ACHN (cell line): ENCODE measurements around the gene PLOD1.
"Not testable (repeated sequence)": the region's sequence is repeated elsewhere in the genome, so short reads cannot be mapped to it uniquely, and the experiment has no call there.

Source experiments
- DNase-seq: peaks from one replicate; pipeline ENCODE4 v3.0.0-alpha.2; 2015
- in situ Hi-C: cut with HindIII; loops from 2 replicates; pipeline ENCODE4 v1.10.0; 2017; ENCODE audit warnings: low sequenced_read_pairs, low pct_ligation_motif_present, low pct_unique_long_range_greater_than_20kb

Gene PLOD1

GRCh38 chr1:11934302-11935056 is at the start of gene PLOD1:
Gene PLOD1, plus strand, starts transcription at chr1:11934717. Its CDS starts 63 bp downstream, at chr1:11934780.
- DNase-seq: peak; percentile 82

GRCh38 chr1:11885916-11886315 is 48.6 kb upstream of the PLOD1 start:
- in situ Hi-C loops: no loop called here
- DNase-seq: no peak

More at GRCh38 chr1:11934302-11935056, at the start of gene PLOD1:
- in situ Hi-C loops: no loop called here

GRCh38 chr1:11886986-11887665 is 47.4 kb upstream of the PLOD1 start:
- in situ Hi-C loops: no loop called here
- DNase-seq: no peak

- in situ Hi-C loops: no loop called here
- no peak for DNase-seq
These were observed 46.9 kb upstream of the PLOD1 start for GRCh38 chr1:11887666-11888007.

GRCh38 chr1:11888206-11888876 is 46.2 kb upstream of the PLOD1 start:
- no peak for DNase-seq
- in situ Hi-C loops: no loop called here

GRCh38 chr1:11888877-11889208 is 45.7 kb upstream of the PLOD1 start:
- DNase-seq: no peak
- in situ Hi-C loops: no loop called here

- no peak for DNase-seq
- in situ Hi-C loops: no loop called here
These were observed 42.9 kb upstream of the PLOD1 start for GRCh38 chr1:11891433-11892186.

- DNase-seq: peak; percentile 44
- in situ Hi-C loops: no loop called here
These were observed 40.6 kb upstream of the PLOD1 start for GRCh38 chr1:11893907-11894251.

- in situ Hi-C loops, DNase-seq: not testable (repeated sequence)
These were observed 40.0 kb upstream of the PLOD1 start for GRCh38 chr1:11894501-11894900.

GRCh38 chr1:11898086-11898785 is 36.3 kb upstream of the PLOD1 start:
- DNase-seq: no peak
- in situ Hi-C loops: no loop called here

- in situ Hi-C loops: no loop called here
- peak; percentile 19 for DNase-seq
These were observed 35.6 kb upstream of the PLOD1 start for GRCh38 chr1:11898831-11899467.

GRCh38 chr1:11901446-11901845 is 33.1 kb upstream of the PLOD1 start:
- DNase-seq, in situ Hi-C loops: not testable (repeated sequence)

- DNase-seq: no peak
- in situ Hi-C loops: no loop called here
These were observed 31.3 kb upstream of the PLOD1 start for GRCh38 chr1:11903210-11903609.

GRCh38 chr1:11904156-11904555 is 30.4 kb upstream of the PLOD1 start:
- DNase-seq, in situ Hi-C loops: not testable (repeated sequence)

GRCh38 chr1:11904978-11905377 is 29.5 kb upstream of the PLOD1 start:
- in situ Hi-C loops: no loop called here
- DNase-seq: no peak

- in situ Hi-C loops: no loop called here
- DNase-seq: no peak
These were observed 27.6 kb upstream of the PLOD1 start for GRCh38 chr1:11906870-11907269.

- DNase-seq: peak; percentile 92
- in situ Hi-C loops: no loop called here
These were observed 27.0 kb upstream of the PLOD1 start for GRCh38 chr1:11907275-11908094.
